SK-N-SH treated with all-trans-retinoic acid at 6 μM for 48 hours (cell line): Measurements from ENCODE around the gene CHST13.

Experiments
- ATAC-seq: fragments of 200-7000 bp; cut with Tn5 transposase; 3 replicates; pipeline ENCODE4 v1.9.1; 2020; ENCODE audit warnings: mild to moderate bottlenecking, moderate library complexity
- ARNTL ChIP-seq: fragments of 450-650 bp; formaldehyde crosslinking; IDR thresholded peaks from 2 replicates; pipeline ENCODE4 v1.5.0; 2020; ENCODE audit warnings: low read depth, mild to moderate bottlenecking, moderate library complexity, borderline replicate concordance
- CSDC2 ChIP-seq: fragments of 250-450 bp; sonication (Bioruptor Pico); IDR thresholded peaks from 2 replicates; pipeline ENCODE4 v1.5.0; 2020; ENCODE audit warnings: mild to moderate bottlenecking, moderate library complexity
- GLIS3 ChIP-seq: fragments of 250-450 bp; sonication (Bioruptor Pico); IDR thresholded peaks from 2 replicates; pipeline ENCODE4 v1.5.0; 2020; ENCODE audit warnings: mild to moderate bottlenecking, moderate library complexity
- ISL1 ChIP-seq: fragments of 250-450 bp; sonication (Bioruptor Pico); IDR thresholded peaks from 2 replicates; pipeline ENCODE4 v2.1.2; 2022; ENCODE audit warnings: mild to moderate bottlenecking, moderate library complexity
- OSR1 ChIP-seq: fragments of 250-450 bp; sonication (Bioruptor Pico); IDR thresholded peaks from 2 replicates; pipeline ENCODE4 v1.8.0; 2022; ENCODE audit warnings: moderate library complexity, mild to moderate bottlenecking, inconsistent platforms
- PPARA ChIP-seq: fragments of 250-450 bp; sonication (Bioruptor Pico); IDR thresholded peaks from 2 replicates; pipeline ENCODE4 v1.5.0; 2020; ENCODE audit warnings: mild to moderate bottlenecking, borderline replicate concordance
- RARB ChIP-seq: fragments of 250-450 bp; sonication (Bioruptor Pico); IDR thresholded peaks from 2 replicates; pipeline ENCODE4 v1.8.0; 2021; ENCODE audit warnings: mild to moderate bottlenecking, moderate library complexity
- SNAI2 ChIP-seq: fragments of 250-450 bp; sonication (Bioruptor Pico); IDR thresholded peaks from 2 replicates; pipeline ENCODE4 v1.5.0; 2020; ENCODE audit warnings: mild to moderate bottlenecking, moderate library complexity
- TCF4 ChIP-seq: fragments of 250-450 bp; sonication (Bioruptor Pico); IDR thresholded peaks from 2 replicates; pipeline ENCODE4 v1.8.0; 2021; ENCODE audit warnings: mild to moderate bottlenecking, moderate library complexity, borderline replicate concordance
- TOX ChIP-seq: fragments of 250-450 bp; sonication (Bioruptor Pico); IDR thresholded peaks from 2 replicates; pipeline ENCODE4 v1.8.0; 2021; ENCODE audit warnings: mild to moderate bottlenecking, moderate library complexity, borderline replicate concordance
- ZC3H10 ChIP-seq: fragments of 250-450 bp; sonication (Bioruptor Pico); IDR thresholded peaks from 2 replicates; pipeline ENCODE4 v1.5.1; 2021; ENCODE audit warnings: mild to moderate bottlenecking, moderate library complexity
- ZFP3 ChIP-seq: fragments of 250-450 bp; sonication (Bioruptor Pico); IDR thresholded peaks from 2 replicates; pipeline ENCODE4 v1.5.0; 2020; ENCODE audit warnings: mild to moderate bottlenecking, moderate library complexity
- ZFP30 ChIP-seq: fragments of 450-650 bp; formaldehyde crosslinking; IDR thresholded peaks from 2 replicates; pipeline ENCODE4 v1.5.0; 2022; ENCODE audit warnings: mild to moderate bottlenecking, moderate library complexity
- ZNF565 ChIP-seq: fragments of 450-650 bp; formaldehyde crosslinking; conservative IDR thresholded peaks from 2 replicates; pipeline ENCODE4 v1.5.0; 2020; ENCODE audit warnings: low read depth, mild to moderate bottlenecking, moderate library complexity
- ZNF70 ChIP-seq: fragments of 450-650 bp; formaldehyde crosslinking; IDR thresholded peaks from 2 replicates; pipeline ENCODE4 v1.5.0; 2020; ENCODE audit warnings: mild to moderate bottlenecking, moderate library complexity
- ZNF8 ChIP-seq: fragments of 450-650 bp; formaldehyde crosslinking; IDR thresholded peaks from 2 replicates; pipeline ENCODE4 v1.5.0; 2020; ENCODE audit warnings: mild to moderate bottlenecking, moderate library complexity
- TF ChIP-seq, protein P1 (sequence below): fragments of 250-450 bp; sonication (Bioruptor Pico); IDR thresholded peaks from 2 replicates; pipeline ENCODE4 v1.5.1; 2020; ENCODE audit warnings: low read depth, mild to moderate bottlenecking, moderate library complexity
- TF ChIP-seq, protein P2 (sequence below): fragments of 250-450 bp; sonication (Bioruptor Pico); IDR thresholded peaks from 2 replicates; pipeline ENCODE4 v1.8.0; 2020; ENCODE audit warnings: mild to moderate bottlenecking, moderate library complexity, borderline replicate concordance
- TF ChIP-seq, protein P3 (sequence below): fragments of 250-450 bp; sonication (Bioruptor Pico); IDR thresholded peaks from 2 replicates; pipeline ENCODE4 v1.5.0; 2020; ENCODE audit warnings: mild to moderate bottlenecking, moderate library complexity
- TF ChIP-seq, protein P4 (sequence below): fragments of 250-450 bp; sonication (Bioruptor Pico); IDR thresholded peaks from 2 replicates; pipeline ENCODE4 v1.5.1; 2021; ENCODE audit warnings: mild to moderate bottlenecking, moderate library complexity
- TF ChIP-seq, protein P5 (sequence below): fragments of 250-450 bp; sonication (Bioruptor Pico); IDR thresholded peaks from 2 replicates; pipeline ENCODE4 v1.8.0; 2021; ENCODE audit warnings: low read depth, mild to moderate bottlenecking, moderate library complexity, borderline replicate concordance

The CHST13 gene

DNA sequence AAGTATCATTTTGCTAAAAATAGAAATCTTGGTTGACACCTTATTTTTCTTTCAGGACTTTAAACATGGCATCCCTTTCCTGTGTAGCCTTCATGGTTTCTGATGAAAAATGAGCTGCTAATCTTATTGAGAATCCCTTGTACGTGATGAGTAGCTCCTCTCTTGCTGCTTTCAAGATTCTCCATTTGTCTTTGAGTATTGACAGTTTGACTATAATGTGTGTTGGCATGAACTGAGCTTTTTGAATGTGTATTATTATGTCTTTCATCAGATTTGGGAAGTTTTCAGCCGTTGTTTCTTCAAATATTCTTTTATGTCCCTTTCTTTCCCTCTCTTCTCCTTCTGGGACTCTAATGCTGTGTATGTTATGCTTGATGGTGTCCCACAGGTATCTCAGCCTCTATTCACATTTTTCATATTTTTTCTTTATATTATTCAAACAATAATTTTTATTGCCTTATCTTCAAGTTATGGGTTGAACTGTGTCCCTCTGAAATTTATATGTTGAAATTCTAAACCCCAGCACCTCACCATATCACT, 38.9 kb downstream of the CHST13 start:
- ATAC-seq: no peak

DNA sequence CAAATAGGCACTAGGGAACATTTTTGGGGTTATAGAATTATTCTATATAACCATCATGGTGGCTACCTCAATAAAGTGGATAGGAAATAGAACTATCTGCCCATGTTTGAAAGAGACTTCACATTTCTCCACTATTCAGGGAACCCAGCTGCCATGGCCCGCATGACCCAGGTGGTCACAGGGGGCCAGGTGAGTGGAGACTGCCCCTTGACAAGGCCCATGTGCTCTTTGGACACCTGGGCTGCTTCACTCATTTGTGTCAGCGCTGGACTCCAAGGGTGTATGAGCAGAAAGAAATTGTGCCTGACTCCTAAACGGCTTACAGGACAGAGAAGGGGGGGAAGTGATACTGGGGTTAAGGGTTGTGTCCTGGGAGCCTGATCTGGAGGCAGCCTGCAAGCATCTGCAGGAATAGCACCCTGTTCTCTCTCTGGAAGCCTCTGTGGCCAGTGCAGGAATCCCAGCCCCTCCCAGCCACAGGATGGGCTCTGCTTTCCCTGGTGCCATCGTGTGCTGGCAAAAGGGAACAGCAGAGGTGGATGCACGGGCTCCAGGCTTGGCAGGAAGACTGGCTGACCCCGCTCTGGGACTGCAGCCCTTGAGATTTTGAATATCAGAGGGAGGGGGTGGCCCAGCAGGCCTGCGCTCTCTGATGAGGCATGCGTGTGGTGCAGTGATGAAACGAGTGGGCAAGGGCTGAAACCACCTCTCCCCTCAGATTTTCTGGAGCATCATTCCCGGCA, 43.9 kb downstream of the CHST13 start:
- peak; percentile 91 for ATAC-seq
- TF ChIP-seq, protein P1, sequence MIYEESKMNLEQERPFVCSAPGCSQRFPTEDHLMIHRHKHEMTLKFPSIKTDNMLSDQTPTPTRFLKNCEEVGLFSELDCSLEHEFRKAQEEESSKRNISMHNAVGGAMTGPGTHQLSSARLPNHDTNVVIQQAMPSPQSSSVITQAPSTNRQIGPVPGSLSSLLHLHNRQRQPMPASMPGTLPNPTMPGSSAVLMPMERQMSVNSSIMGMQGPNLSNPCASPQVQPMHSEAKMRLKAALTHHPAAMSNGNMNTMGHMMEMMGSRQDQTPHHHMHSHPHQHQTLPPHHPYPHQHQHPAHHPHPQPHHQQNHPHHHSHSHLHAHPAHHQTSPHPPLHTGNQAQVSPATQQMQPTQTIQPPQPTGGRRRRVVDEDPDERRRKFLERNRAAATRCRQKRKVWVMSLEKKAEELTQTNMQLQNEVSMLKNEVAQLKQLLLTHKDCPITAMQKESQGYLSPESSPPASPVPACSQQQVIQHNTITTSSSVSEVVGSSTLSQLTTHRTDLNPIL (CRISPR knock-in tag): no peak
- TF ChIP-seq, protein P2, sequence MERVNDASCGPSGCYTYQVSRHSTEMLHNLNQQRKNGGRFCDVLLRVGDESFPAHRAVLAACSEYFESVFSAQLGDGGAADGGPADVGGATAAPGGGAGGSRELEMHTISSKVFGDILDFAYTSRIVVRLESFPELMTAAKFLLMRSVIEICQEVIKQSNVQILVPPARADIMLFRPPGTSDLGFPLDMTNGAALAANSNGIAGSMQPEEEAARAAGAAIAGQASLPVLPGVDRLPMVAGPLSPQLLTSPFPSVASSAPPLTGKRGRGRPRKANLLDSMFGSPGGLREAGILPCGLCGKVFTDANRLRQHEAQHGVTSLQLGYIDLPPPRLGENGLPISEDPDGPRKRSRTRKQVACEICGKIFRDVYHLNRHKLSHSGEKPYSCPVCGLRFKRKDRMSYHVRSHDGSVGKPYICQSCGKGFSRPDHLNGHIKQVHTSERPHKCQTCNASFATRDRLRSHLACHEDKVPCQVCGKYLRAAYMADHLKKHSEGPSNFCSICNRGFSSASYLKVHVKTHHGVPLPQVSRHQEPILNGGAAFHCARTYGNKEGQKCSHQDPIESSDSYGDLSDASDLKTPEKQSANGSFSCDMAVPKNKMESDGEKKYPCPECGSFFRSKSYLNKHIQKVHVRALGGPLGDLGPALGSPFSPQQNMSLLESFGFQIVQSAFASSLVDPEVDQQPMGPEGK: no peak
- TF ChIP-seq, protein P3, sequence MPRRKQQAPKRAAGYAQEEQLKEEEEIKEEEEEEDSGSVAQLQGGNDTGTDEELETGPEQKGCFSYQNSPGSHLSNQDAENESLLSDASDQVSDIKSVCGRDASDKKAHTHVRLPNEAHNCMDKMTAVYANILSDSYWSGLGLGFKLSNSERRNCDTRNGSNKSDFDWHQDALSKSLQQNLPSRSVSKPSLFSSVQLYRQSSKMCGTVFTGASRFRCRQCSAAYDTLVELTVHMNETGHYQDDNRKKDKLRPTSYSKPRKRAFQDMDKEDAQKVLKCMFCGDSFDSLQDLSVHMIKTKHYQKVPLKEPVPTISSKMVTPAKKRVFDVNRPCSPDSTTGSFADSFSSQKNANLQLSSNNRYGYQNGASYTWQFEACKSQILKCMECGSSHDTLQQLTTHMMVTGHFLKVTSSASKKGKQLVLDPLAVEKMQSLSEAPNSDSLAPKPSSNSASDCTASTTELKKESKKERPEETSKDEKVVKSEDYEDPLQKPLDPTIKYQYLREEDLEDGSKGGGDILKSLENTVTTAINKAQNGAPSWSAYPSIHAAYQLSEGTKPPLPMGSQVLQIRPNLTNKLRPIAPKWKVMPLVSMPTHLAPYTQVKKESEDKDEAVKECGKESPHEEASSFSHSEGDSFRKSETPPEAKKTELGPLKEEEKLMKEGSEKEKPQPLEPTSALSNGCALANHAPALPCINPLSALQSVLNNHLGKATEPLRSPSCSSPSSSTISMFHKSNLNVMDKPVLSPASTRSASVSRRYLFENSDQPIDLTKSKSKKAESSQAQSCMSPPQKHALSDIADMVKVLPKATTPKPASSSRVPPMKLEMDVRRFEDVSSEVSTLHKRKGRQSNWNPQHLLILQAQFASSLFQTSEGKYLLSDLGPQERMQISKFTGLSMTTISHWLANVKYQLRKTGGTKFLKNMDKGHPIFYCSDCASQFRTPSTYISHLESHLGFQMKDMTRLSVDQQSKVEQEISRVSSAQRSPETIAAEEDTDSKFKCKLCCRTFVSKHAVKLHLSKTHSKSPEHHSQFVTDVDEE (CRISPR knock-in tag): no peak
- TF ChIP-seq ZFP30 (CRISPR knock-in tag) (no peak), GLIS3 (CRISPR knock-in tag) (no peak), ZFP3 (no peak), OSR1 (CRISPR knock-in tag) (no peak), ARNTL (no peak), ISL1 (CRISPR knock-in tag) (no peak), ZNF565 (CRISPR knock-in tag) (no peak), ZNF70 (no peak), RARB (CRISPR knock-in tag) (no peak), ZNF8 (no peak), CSDC2 (CRISPR knock-in tag) (no peak), PPARA (no peak), TCF4 (CRISPR knock-in tag) (no peak), SNAI2 (CRISPR knock-in tag) (no peak)
- TF ChIP-seq, protein P4, sequence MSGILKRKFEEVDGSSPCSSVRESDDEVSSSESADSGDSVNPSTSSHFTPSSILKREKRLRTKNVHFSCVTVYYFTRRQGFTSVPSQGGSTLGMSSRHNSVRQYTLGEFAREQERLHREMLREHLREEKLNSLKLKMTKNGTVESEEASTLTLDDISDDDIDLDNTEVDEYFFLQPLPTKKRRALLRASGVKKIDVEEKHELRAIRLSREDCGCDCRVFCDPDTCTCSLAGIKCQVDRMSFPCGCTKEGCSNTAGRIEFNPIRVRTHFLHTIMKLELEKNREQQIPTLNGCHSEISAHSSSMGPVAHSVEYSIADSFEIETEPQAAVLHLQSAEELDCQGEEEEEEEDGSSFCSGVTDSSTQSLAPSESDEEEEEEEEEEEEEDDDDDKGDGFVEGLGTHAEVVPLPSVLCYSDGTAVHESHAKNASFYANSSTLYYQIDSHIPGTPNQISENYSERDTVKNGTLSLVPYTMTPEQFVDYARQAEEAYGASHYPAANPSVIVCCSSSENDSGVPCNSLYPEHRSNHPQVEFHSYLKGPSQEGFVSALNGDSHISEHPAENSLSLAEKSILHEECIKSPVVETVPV: no peak
- TF ChIP-seq, all 23 proteins: peak for 0

More for the DNA sequence above, 38.9 kb downstream of the CHST13 start:
- no peak for TF ChIP-seq ISL1 (CRISPR knock-in tag)
- TF ChIP-seq TOX (CRISPR knock-in tag): no peak
- no peak for TF ChIP-seq ZC3H10 (CRISPR knock-in tag)
- TF ChIP-seq OSR1 (CRISPR knock-in tag): no peak
- TF ChIP-seq CSDC2 (CRISPR knock-in tag): no peak
- TF ChIP-seq, protein P5, sequence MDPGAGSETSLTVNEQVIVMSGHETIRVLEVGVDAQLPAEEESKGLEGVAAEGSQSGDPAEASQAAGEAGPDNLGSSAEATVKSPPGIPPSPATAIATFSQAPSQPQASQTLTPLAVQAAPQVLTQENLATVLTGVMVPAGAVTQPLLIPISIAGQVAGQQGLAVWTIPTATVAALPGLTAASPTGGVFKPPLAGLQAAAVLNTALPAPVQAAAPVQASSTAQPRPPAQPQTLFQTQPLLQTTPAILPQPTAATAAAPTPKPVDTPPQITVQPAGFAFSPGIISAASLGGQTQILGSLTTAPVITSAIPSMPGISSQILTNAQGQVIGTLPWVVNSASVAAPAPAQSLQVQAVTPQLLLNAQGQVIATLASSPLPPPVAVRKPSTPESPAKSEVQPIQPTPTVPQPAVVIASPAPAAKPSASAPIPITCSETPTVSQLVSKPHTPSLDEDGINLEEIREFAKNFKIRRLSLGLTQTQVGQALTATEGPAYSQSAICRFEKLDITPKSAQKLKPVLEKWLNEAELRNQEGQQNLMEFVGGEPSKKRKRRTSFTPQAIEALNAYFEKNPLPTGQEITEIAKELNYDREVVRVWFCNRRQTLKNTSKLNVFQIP (CRISPR knock-in tag): no peak
- no peak for TF ChIP-seq ZNF8
- TF ChIP-seq SNAI2 (CRISPR knock-in tag): no peak
- TF ChIP-seq ARNTL: no peak
- no peak for TF ChIP-seq RARB (CRISPR knock-in tag)
- no peak for TF ChIP-seq GLIS3 (CRISPR knock-in tag)
